HG02759 (cell line): Measurements from ENCODE around the gene FGD6.
"Not testable (repeated sequence)": the region's sequence is repeated elsewhere in the genome, so short reads cannot be mapped to it uniquely, and the experiment has no call there.

Source experiments
- ATAC-seq: cut with Tn5 transposase; IDR thresholded peaks from one replicate; pipeline ENCODE4 v1.9.1; 2021; ENCODE audit warnings: mild to moderate bottlenecking, moderate library complexity; ENCODE audit not compliant: unreplicated experiment

The FGD6 gene

GRCh38 chr12:95096852-95097251 lies 120.4 kb downstream of the FGD6 start:
- no peak for ATAC-seq

GRCh38 chr12:95096378-95096777 lies 120.9 kb downstream of the FGD6 start:
- no peak for ATAC-seq

DNA sequence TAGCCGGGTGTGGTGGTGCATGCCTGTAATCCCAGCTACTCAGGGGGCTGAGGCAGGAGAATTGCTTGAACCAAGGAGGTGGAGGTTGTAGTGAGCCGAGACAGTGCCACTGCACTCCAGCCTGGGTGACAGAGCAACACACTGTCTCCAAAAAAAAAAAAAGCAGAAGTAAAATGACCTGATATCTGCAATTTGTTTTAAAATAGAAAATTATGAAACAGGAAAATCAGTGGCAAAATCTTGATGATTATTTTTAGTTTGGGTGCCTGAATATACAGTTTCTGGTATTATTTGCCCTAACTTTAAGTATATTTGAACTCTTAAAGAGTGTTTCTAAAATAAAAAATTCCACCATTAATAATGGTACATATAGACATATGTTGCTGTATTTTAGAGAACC lies 121.4 kb downstream of the FGD6 start:
- ATAC-seq, result not testable (repeated sequence)

DNA sequence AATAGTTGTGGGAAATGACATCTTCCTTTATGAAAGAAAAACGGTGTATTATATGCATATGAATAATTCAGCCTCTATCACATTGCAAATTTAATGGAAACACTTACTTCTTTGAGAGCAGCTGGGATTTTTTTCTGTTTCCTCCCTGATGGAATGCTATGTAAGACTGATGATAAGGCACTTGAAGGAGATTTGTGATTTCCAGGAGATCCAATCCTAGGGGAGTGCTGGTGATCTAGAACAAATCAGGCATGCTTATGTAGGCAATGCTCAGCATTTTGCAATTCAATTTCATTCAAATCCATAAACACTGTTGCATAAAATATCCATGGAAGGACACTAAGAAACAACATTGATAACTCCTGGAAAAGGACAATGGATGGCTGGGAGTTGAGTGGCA lies 127.8 kb downstream of the FGD6 start:
- no peak for ATAC-seq

DNA sequence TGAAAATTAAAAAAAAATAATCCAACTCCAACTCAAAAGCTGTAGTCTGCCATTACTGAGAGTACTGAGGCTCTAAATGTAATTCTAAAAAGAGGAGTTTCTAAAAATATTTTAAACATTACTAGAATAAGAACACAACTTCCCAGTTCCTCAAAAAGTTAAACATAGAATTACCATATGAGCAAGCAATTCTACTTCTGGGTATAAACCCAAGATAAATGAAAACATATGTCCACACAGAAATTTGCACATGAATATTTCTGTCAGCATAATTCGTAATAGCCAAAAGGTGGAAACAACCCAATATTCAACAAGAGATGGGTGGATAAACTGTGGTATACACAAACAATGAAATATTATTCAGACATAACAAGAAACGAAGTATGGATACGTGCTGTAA lies 128.9 kb downstream of the FGD6 start:
- no peak for ATAC-seq

DNA sequence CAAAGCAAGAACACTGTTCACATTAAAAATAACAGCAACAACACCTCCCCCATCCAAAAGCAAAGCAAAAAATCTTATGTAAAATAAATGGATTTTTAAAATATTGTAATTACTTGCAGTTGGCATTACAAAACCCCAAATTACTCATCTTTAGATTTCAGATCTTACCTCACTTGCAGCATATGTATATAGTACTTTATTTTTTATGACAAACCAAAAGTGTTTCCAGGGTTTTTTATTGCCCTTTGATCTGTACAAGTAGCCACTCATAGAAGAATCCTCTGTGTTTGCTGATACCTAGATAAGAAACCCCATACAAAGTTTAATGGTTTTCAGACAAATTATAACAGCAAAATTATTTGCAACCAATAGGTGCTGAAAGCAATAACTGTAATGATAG lies 131.7 kb downstream of the FGD6 start:
- no peak for ATAC-seq

DNA sequence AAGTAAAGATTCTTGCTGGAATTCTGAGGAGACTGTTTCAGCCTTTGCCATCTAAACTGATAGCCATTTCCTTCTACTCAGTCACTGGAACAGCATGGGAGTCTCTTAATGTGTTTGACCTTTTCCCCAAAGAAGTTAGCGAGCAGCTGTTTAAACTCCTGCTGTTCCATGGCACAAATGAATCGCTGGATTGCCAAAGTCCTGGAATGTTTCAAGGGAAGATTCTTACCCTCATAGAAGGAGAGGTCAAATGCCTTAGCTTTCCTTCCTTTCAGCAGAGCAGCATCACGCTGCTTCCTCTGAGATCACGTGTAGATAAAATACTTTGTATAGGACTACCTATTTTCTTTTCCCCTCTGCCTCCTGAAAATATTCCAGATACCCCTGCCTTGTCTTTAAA lies 133.3 kb downstream of the FGD6 start:
- no peak for ATAC-seq

DNA sequence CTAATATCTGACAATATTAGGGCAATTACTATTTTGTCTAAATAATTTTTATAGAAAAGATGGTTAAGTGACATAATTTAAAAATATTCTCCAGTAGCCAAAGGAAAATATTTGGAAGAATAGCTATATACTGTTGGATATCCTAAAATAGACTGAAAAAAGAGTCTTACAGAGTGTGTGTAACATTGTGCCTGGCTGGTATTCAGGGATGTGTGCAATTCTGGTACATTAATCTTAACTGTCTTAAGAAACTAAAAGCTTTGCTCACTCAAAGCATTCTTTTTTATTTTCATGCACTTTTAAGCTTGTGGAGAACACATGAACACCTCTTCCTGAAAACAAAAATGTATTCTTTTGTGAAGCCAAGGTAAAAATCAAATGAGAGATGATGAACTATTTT lies 133.8 kb downstream of the FGD6 start:
- ATAC-seq, result no peak

GRCh38 chr12:95077341-95077740 lies 139.9 kb downstream of the FGD6 start:
- no peak for ATAC-seq

GRCh38 chr12:95074766-95075165 lies 142.5 kb downstream of the FGD6 start:
- no peak for ATAC-seq

GRCh38 chr12:95073698-95074520 lies 143.4 kb downstream of the FGD6 start:
- ATAC-seq, result no peak

DNA sequence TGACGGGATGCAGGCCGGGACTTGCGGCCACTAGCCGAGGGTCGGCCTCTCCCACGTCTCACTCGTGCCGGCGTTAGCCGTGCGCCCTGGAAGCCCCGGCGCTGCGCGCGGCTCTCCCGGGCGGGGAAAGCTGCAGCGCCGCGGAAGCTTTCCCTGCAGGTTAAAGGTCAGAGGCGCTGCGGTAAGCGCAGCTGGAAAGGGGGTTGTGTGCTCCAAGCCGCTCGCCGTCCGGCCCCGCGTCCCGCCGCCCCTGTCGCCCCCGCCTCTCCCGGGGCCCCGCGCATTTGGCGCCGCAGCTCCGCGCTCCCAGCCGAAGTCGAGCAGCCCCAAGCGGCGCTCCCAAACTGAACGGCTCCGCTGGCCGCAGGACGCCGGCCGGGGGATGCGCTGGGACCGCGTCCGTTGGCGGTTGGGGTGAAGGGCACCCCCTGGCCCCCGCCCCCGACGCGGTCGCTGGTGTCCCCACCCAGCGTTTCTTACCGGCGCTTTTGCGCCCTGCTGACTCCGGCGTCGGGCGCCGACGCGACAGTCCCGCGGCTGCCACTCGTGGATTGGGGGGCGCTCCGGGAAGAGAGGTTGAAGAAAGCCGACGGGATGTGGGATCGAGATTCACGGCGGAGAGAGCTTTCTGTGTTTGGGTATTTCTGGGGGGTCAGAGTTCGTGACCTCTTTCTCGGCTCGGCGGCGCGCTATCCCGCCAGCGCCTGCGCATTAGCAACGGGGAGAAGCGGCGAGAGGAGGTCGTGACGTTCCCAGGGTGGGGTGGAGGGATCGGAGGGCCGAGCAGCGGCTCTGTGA lies 144.2 kb downstream of the FGD6 start, which contains the start of gene NR2C1:
TSS of gene NR2C1 (minus strand) at position 719 of the 798 bp plus-strand sequence. CDS start 6,234 bp downstream, outside the sequence.
- ATAC-seq, result peak; percentile 94

GRCh38 chr12:95070378-95070777 lies 146.9 kb downstream of the FGD6 start:
- no peak for ATAC-seq

- no peak for ATAC-seq
Measured at GRCh38 chr12:95066091-95066855, 151.0 kb downstream of the FGD6 start.

DNA sequence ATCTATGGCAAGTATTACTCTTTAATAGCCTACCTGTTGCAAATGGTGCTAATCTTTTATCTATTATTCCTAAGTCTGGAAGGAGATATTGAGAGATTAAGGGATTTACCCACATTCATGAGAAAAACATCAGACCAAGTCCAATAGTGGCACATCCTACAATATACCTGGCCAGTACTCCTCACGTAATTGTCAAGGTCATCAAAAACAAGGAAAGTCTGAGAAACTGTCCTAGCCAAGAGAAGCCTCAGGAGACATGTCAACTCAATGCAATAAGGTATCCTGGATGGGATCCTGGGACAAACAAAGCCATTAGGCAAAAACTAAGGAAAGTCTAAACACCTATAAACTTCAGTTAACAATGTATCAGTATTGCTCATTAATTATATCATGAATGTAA lies 156.3 kb downstream of the FGD6 start:
- no peak for ATAC-seq

- ATAC-seq, result no peak
Measured at GRCh38 chr12:95059984-95060383, 157.3 kb downstream of the FGD6 start.

DNA sequence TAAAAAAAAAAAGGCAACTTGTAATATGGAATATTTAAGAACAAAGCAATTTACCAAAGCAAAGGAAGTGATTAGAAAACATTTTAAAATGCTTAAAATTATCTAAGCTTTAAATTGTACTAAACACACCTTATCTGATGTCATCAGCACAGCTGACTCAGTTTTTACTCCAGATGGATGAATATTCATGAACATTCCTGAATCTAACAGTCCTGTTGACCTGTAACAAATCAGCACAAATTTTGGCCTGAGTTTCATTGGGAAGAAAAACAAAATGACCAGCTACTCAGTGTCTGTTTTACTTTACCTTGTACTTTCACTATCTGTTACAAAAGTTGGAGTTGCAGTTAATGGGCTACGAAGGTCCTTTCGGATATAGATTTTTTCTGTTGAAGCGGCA lies 159.8 kb downstream of the FGD6 start:
- ATAC-seq, result no peak

DNA sequence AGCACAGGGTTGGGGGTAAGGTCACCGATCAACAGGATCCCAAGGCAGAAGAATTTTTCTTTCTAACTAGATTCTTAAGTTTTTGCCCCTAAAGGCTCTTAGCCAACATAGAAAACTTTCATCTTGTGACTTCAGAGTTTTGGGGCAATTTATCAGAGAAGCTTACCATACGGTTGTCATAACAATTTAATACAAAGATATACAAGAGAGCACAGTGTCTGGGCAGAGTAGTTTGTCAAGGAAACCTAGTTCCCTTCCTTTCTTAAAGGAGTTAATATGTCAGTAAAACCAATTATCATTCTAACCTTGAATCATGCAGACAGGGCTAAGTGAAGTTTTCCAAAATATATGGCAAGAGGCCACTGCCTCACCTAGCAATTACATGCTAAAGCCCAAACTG lies 162.2 kb downstream of the FGD6 start:
- ATAC-seq, result no peak

DNA sequence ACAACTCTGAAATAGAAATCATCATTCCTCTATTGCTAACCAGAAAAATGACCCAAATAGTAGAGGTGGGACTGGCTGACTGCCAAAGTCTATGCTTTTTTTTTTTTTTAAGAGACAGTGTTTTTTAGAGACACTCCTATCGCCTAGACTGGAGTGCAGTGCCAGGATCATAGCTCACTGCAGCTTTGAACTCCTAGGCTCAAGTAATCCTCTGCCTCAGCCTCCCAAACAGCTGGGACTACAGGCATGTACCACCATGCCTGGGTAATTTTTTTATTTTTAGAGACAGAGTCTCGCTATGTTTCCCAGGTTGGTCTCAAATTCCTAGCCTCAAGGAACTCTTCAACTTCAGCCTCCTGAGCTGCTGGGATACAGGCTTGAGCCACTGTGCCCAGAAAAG lies 163.1 kb downstream of the FGD6 start:
- ATAC-seq, result no peak

DNA sequence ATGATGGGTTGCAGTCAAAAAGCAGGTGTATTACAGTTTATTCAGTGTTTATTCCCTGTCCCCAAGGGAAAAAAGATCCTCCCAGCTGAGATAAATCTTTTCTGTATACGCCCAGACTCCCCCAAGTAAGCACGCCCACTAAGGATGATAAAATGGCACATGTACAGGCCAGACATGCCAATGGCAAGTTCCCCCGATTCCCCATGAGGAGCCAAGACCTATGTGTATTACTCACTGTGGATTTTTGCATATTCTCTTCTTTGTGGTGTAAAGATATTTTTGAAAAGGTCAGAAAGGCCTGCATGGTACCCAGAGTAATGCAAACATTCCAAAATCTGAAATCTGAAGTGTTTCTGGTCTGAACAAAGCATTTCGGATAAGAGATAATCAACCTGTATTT lies 166.0 kb downstream of the FGD6 start:
- ATAC-seq, result no peak

GRCh38 chr12:95037906-95038305 lies 179.4 kb downstream of the FGD6 start:
- ATAC-seq, result no peak
